HG02885 (cell line): ENCODE results near the gene TUBB3.
A peak's percentile ranks its signal among the peaks of the same experiment; 100 is the strongest.
"Not testable (repeated sequence)": the region's sequence is repeated elsewhere in the genome, so short reads cannot be mapped to it uniquely, and the experiment has no call there.

Experiments
- ATAC-seq: cut with Tn5 transposase; IDR thresholded peaks from one replicate; pipeline ENCODE4 v1.9.1; 2021; ENCODE audit warnings: mild to moderate bottlenecking; ENCODE audit not compliant: unreplicated experiment, poor library complexity

Gene TUBB3

DNA sequence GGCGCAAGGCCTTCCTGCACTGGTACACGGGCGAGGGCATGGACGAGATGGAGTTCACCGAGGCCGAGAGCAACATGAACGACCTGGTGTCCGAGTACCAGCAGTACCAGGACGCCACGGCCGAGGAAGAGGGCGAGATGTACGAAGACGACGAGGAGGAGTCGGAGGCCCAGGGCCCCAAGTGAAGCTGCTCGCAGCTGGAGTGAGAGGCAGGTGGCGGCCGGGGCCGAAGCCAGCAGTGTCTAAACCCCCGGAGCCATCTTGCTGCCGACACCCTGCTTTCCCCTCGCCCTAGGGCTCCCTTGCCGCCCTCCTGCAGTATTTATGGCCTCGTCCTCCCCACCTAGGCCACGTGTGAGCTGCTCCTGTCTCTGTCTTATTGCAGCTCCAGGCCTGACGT, 12.5 kb downstream of the TUBB3 start:
- ATAC-seq = not testable (repeated sequence)

DNA sequence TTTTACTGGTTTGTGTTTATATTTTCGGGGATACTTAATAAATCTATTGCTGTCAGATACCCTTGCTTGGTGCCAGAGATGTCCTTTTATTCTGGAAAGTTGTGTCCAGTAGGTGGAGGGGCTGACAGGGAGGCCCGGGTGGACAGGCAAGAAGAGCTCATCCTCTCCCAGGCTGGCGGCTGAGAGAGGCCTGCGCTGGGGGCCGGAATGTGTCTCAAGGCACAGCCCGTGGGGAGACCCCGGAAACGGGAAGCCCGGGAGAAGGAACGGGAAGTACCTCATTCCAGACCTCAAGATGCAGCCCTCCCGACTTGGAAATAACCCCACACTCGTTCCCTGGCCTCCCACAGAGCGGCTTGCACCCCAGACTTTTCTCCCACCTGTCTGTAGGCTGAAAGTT, 12.9 kb downstream of the TUBB3 start:
- ATAC-seq = no peak

DNA sequence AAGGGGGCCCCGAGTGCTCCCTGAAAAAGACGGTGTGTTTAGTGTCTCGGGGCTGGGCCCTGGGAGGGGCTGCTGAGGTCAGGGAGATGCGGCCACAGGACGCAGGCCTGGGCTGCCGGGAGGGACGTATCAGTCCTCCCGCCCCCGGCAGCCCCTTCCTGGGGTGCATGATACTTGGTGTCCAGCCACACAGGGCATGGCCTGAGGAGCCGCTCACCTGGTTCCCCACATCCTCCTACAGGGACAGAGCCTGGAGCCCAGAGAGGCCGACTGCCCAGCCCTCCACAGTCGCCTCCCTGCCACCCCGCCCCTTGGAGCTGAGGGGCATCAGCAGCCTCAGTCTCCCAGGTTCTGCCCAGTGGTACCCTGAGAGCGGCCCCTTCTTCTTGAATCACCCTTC, 13.4 kb downstream of the TUBB3 start:
- ATAC-seq = no peak

DNA sequence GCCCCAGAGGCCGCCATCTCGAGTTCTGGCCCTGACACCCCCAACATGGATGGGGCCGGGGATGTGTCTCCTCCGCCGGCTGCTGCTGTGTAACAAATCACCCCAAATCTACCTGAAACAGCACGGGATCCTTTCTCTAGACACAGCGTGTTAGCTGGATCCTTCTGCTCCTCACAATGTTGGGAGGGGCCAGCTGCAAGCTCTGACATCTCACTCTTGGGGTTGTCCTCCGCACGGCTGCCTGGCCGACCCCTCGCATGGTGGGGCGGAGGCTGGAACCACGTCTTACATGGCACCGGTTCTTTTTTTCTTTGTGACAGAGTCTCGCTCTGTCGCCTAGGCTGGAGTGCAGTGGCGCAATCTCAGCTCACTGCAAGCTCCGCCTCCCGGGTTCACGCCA, 13.8 kb downstream of the TUBB3 start:
- ATAC-seq = no peak

DNA sequence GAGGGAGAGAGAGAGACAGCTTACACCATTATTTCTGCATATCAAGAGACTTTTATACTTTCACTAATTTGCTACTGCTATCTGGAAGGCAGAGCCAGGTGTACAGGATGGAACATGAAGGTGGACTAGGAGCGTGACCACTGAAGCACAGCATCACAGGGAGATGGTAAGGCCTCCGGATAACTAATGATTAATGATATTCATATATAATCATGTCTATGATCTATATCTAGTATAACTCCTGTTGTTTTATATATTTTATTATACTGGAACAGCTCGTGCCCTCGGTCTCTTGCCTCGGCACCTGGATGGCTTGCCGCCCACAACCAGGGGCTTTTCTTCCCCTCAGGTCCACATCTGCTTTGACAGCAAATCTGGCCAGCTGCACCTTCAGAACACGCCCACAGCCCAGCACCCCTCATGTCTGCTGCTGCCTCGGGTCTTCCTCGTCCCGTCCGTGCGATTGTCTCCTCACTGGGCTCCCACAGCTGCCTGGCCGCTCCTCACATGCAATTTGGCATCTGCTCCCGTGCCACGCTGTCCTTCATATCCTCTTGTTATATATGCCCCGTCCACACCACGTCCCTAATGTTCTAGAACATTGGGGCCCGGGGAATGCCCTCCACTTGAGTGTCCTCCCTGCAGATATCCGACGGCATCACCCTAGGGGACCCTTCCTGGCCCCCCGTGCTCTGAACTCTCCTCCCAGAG, 15.2 kb downstream of the TUBB3 start:
- ATAC-seq = no peak

DNA sequence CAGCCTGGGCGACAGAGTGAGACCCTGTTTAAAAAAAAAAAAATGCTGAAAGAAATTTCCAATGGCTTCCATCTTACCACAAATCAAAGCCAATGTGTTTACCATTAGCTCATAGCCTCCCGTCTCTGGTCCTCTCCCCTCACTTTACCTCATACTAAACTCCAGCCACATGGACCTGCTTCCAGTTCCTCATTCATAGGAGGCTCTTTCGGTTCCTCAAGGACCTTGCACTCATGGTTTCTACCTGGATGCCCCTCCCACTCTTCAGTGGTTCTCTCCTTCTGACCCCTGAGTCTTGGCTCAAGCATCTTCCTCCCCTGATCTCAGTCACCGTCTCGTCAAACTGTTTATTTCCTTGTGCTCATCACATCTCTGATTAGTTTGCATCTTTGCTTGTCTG, 21.6 kb downstream of the TUBB3 start:
- no peak for ATAC-seq

DNA sequence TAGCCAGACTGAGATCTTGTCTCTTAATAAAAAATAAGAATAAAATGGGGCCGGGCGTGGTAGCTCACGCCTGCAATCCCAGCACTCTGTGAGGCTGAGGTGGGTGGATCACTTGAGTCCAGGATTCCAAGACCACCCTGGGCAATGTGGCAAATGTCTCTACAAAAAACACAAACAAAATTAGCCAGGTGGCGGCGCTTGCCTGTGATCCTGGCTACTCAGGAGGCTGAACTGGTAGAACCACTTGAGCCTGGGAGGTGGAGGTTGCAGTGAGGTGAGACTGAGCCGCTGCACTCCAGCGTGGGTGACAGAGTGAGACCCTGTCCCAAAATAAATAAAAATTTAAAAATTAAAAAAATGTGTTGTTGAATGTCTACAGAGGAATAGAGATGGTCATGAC, 22.5 kb downstream of the TUBB3 start:
- ATAC-seq = no peak

DNA sequence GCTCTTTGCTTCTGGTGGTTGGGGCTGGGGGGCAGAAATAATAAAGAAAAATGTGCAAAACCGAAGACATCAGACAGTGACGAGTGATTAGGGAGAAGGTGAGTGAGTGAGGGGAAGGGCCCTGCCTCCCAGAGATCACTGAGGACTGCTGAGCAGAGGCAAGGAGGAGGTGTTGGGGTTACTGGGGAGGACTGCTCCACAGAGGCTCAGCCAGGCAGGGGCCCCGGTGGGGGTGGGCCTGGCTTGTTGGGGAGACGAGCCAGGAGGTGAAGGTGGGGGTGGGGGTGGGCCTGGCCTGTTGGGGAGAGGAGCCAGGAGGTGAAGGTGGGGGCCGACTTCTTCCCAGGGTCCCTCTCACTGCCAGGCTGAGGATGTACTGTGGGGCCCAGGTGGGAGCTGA, 23.4 kb downstream of the TUBB3 start:
- ATAC-seq = no peak

DNA sequence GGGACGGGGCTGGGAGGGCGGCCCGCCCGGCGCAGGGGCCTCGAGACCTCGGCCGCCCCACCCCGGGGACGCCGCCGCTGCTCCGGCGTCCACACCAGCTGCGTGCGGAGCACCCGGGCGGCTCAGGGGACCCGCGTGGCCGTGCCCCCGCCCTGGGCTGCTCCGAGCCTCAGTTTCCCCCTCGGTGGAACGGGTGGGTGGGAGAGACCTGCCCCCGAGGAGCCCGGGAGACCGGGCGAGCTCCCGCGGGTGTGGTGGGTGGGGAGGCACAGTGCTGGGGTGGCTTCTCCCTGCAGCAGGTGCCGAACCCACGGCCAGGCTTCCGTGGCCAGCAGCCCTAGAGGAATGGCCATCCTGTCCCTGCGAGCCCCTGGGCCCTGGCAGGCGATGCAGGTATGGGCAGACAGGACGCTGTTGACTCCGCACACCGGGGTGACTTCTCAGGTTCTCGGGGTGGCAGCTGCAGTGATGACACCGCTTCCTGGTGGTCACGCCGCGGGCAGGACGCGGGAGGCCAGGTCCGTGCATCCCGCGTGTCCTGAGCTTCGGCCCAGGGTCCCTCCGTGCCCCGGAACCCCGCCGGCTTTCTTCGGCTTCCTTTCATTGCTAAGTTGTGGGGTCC, 26.1 kb downstream of the TUBB3 start:
- no peak for ATAC-seq

DNA sequence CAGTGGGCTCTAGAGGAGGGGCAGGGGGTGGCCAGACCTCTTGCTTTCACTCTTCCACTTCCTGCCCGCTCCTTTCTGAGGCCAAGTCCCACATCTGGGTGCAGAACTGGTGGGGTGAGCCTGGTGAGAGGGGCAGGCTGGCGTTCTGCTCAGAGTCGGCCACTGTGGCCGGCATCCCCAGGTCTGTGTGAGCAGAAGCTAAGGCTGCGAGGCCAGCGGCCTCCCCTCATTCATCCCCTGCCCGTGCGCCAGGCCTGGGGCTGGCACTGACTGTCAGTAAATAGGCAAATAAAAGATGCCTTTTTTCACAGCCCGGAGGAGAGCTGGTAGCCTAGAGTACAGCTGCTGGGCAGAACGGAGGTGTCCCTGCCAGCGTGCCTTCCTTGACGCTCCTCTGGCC, 26.6 kb downstream of the TUBB3 start:
- ATAC-seq = no peak

DNA sequence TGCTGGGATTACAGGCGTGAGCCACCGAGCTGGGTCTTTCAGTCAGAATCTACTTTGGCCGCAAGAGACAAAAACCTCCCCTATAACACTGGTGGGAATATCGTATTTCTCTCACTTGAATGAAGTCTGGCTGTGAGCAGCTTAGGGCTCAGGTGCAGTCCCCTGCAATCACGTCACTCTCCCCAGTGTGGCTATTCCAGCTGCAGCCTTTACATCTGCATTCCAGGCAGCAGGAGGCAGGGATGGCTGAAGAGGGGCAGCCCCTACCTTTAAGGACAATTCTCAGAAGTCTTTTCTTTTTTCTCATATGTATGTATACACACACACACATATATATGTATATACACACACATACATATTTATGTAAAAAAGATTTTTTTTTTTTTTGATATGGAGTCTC, 28.4 kb downstream of the TUBB3 start:
- ATAC-seq = no peak

DNA sequence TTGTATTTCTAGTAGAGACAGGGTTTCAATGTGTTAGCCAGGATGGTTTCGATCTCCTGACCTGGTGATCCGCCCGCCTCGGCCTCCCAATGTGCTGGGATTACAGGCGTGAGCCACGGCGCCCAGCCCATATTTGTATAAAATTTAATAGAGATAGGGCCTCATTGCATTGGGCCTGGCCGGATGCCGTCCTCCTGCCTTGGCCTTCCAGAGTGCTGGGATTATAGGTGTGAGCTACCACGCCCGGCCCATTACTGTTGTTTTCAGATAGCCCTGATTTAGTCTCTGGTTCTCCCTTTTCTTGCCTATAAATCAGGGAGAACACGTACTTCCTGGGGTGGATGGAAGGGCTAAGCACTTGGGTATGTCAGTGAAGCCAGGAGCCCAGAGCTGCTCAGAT, 28.9 kb downstream of the TUBB3 start:
- ATAC-seq = no peak

DNA sequence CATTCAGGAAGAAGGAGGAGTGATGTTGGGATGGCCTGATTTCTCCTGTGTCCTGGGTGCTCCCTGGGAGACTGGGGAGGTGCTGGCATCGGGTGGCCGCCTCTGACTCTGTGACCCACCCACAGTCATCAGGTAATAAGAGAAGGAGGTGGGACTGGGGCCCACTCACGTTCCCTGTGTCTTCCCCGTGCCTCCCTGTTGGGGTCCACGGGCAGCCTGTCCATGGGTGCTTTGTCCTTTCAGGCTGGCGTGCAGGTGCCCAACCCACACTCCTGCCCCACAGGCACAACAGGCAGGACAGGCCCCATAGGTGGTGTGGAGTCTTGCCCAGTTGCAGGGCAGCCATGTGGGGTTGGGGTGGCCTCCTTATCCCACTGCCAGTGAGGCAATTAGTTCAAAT, 29.4 kb downstream of the TUBB3 start:
- no peak for ATAC-seq

DNA sequence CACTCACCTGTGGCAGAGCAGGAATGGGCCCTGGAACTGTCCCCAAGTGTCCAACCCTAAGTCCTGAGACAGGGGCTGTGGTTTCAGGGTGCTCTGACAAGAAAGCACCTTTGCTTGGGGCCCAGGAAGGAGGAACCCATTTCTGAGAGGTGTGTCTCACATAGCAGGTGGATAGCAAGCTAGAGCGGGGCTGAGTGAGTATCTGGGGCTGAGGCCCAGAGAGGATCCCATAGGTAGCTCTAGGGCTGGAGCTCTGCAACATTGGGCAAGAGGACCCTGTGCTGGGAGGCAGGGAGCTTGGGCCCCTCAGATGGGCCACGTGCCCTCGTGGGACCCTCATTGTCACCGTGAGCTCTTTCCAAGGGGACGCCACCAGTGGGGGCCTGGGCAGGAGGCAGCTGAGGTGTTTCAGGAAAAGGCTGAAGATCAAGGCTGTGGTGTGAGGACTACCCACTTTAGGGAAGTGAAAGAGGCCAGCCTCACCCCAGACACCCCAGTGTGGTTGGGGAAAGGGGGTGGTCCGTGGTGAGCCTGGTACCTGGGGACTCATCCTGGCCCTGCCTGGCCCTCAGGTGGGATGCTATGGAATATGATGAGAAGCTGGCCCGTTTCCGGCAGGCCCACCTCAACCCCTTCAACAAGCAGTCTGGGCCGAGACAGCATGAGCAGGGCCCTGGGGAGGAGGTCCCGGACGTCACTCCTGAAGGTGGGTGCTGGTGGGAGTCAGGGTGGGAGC, 30.7 kb downstream of the TUBB3 start:
- peak; percentile 57 for ATAC-seq

DNA sequence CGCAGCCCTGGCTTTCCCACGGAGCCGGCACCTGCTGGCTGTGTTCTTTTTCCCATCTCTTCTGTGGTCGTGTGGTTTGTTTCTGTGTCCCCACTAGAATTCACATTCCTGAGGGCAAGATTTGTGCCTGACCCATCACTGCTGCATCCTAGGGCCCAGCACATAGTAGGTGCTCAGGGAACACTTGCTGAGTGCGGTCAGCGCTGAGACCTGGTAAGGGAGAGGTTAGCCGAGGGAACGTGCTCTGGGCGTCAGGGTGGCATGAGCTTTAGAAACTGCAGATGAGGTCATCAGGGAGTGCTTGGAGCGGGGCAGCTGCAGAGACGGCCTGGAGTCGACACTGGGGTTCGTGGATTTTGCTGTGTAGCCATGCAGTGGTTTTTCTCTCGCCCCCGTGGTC, 31.3 kb downstream of the TUBB3 start:
- no peak for ATAC-seq

DNA sequence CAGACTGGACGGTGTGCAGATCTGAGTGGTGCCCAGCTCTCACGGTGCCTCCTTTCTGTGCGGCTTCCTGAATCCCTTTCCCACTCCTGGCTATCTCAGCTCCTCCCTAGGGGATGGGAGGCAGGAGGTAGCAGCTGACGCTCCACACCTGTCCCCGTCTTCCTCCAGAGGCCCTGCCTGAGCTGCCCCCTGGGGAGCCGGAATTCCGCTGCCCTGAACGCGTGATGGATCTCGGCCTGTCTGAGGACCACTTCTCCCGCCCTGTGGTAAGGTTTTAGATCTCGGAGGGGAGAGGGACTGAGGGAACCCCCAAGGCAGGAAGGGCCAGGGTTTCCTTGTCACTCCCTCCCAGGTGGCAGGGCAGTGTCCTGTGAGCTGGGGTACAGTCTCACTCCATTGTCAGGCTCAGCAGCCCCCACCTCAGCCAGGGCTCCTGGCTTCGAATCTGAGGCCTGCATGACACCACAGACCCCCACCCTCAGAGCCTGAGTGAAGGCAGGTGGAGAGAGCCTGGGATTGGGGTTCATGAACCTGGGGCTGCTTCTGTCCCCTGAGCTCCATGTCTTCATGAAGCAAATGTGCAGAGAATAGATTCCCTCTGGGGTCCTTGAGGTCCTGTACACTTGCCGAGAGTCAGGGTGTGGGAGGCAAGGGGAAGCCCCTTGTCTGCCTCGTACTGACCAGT, 32.0 kb downstream of the TUBB3 start:
- ATAC-seq = no peak

DNA sequence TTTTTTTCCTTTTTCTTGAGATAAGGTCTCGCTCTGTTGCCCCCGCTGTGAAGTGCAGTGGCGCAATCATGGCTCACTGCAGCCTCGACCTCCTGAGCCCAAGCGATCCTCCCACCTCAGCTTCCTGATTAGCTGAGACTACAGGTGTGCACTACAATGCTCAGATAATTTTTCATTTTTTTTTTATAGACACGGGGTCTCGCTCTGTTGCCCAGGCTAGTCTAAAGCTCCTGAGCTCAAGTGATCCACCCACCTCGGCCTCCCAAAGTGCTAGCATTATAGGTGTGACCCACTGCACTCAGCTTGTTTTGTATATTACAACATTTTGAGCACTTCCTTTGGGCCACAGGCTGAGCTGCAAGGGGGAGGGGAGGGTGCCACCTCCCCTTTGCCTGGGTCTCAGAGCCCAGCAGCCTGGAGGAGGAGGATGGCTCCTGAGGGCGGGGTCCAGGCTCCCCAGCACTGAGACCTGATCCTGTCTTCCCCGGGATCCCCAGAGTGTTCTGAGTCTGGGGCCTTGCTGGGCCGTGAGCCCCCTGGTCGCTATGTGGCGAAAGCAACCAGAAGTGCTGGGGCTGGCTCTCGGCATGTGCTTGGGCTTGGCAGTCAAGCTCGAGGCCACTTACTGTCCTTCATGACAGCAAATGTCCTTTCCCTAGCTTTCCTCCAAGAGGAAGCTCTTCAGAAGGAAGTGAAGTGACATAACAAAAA, 33.5 kb downstream of the TUBB3 start:
- no peak for ATAC-seq

DNA sequence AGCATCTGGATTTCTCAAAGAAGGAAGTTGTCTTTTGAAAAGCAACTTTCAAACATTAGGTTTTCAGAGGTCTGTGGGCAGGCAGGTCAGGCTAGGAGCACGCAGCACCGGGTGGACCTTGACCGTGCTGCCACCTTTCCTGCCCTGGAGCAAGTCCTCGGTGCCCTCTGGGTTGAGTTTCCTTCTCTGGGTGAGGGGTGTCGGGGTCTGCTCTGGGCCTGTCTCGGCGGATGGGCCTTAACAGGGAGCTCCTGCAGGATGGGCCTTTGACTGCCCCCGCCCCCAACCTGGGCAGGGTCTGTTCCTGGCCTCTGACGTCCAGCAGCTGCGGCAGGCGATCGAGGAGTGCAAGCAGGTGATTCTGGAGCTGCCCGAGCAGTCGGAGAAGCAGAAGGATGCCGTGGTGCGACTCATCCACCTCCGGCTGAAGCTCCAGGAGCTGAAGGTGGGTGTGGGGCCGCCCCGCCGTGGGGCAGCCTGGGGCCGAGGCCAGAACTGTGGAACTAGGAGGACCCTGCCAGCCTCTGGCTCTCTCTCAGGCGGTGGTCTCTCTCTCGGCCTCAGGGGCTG, 34.2 kb downstream of the TUBB3 start:
- ATAC-seq = no peak

DNA sequence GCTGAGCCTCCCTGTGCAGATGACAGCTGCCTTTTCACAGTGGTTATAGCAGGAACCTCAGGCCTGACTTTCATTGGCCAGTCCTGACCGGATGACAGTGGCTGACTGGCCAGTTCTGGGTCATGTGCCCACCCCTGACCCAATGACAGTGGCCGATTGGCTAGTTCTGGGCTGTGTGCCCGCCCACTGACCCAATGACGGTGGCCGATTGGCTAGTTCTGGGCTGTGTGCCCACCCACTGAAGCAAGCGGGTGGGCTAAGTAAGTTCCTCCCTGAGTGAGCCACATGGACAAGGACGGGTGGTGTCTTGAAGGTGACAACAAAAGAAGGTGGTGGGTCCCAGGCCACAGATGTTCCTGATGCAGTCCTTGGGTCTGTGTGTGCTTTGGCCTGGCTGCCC, 34.9 kb downstream of the TUBB3 start:
- ATAC-seq = no peak

DNA sequence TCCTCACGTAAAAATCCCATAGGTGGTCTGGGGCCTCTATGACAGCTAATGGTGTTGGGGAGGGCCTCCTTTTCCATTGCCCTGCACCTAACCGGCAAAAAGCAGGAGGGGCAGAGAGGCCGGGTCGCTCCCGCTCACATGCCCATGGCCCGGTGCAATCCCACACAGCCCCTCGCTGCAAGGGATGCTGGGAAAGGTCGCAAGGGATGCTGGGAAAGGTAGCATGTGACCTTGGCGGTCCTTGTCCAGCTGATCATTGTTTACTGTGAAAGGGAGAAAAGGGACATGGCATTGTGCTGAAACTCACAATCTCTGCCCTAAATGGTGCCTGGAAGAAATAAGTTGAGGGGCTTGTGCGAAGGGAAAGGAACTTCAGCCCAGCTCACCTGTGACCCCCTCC, 35.5 kb downstream of the TUBB3 start:
- ATAC-seq = no peak
